Left hindlimb (tissue), 1 donor: ENCODE results near the gene PCDHGA8.
"Not testable (repeated sequence)": the region's sequence is repeated elsewhere in the genome, so short reads cannot be mapped to it uniquely, and the experiment has no call there.

Source experiments
- DNase-seq: peaks from one replicate; pipeline ENCODE4 v3.0.0-alpha.2; 2018

The PCDHGA8 gene

GRCh38 chr5:141392429-141393198, at the start of gene PCDHGA8:
Gene PCDHGA8, plus strand, starts transcription at chr5:141392633. Its CDS starts 181 bp downstream, at chr5:141392814.
- no peak for DNase-seq

GRCh38 chr5:141342773-141343172, 49.7 kb upstream of the PCDHGA8 start:
- DNase-seq = no peak

- DNase-seq = no peak
These were observed 49.0 kb upstream of the PCDHGA8 start, which contains the start of gene PCDHGA3 for GRCh38 chr5:141343242-141343952. Gene PCDHGA3, plus strand, starts transcription at chr5:141343829. Its CDS starts 205 bp downstream, at chr5:141344034.

GRCh38 chr5:141343953-141344463, 48.4 kb upstream of the PCDHGA8 start:
- no peak for DNase-seq

- no peak for DNase-seq
These were observed 47.1 kb upstream of the PCDHGA8 start for GRCh38 chr5:141345327-141345726.

- DNase-seq = not testable (repeated sequence)
These were observed 46.4 kb upstream of the PCDHGA8 start for GRCh38 chr5:141346017-141346416.

- no peak for DNase-seq
These were observed 42.4 kb upstream of the PCDHGA8 start, which contains the start of gene PCDHGB1 for GRCh38 chr5:141349917-141350619. Gene PCDHGB1, plus strand, starts transcription at chr5:141350099. Its CDS starts 162 bp downstream, at chr5:141350261.

- no peak for DNase-seq
These were observed 40.8 kb upstream of the PCDHGA8 start for GRCh38 chr5:141351591-141351990.

- no peak for DNase-seq
These were observed 37.4 kb upstream of the PCDHGA8 start, which contains the start of gene PCDHGA4 for GRCh38 chr5:141354900-141355469. Gene PCDHGA4, plus strand, starts transcription at chr5:141355021. Its CDS starts 87 bp downstream, at chr5:141355108.

- DNase-seq = no peak
These were observed 36.8 kb upstream of the PCDHGA8 start for GRCh38 chr5:141355641-141356040.

GRCh38 chr5:141356133-141356532, 36.3 kb upstream of the PCDHGA8 start:
- DNase-seq = no peak

- no peak for DNase-seq
These were observed 35.5 kb upstream of the PCDHGA8 start for GRCh38 chr5:141356950-141357349.

- DNase-seq = no peak
These were observed 32.5 kb upstream of the PCDHGA8 start, which contains the start of gene PCDHGB2 for GRCh38 chr5:141359790-141360426. Gene PCDHGB2, plus strand, starts transcription at chr5:141359994. Its CDS starts 142 bp downstream, at chr5:141360136.

- DNase-seq = no peak
These were observed 31.7 kb upstream of the PCDHGA8 start for GRCh38 chr5:141360685-141361084.

- DNase-seq = no peak
These were observed 29.7 kb upstream of the PCDHGA8 start for GRCh38 chr5:141362719-141363118.

- DNase-seq = no peak
These were observed 28.3 kb upstream of the PCDHGA8 start, which contains the start of gene PCDHGA5 for GRCh38 chr5:141363952-141364660. Gene PCDHGA5, plus strand, starts transcription at chr5:141364162. Its CDS starts 169 bp downstream, at chr5:141364331.

GRCh38 chr5:141366016-141366896, 26.2 kb upstream of the PCDHGA8 start:
- no peak for DNase-seq

GRCh38 chr5:141369994-141370848, 22.2 kb upstream of the PCDHGA8 start, which contains the start of gene PCDHGB3:
Gene PCDHGB3, plus strand, starts transcription at chr5:141370242. Its CDS starts 153 bp downstream, at chr5:141370395.
- DNase-seq = no peak
